ENCODE data around the gene RNFT1. TPM values are rescaled to one million over a fixed set of nuclear protein-coding genes. Genes with fewer than 3 reads are reported as not detected.
"Not testable (repeated sequence)": the region's sequence is repeated elsewhere in the genome, so short reads cannot be mapped to it uniquely, and the experiment has no call there.

RNFT1 gene
- total RNA-seq, 2 experiments from 2014 or later = 19.8 to 19.9 TPM

DNA sequence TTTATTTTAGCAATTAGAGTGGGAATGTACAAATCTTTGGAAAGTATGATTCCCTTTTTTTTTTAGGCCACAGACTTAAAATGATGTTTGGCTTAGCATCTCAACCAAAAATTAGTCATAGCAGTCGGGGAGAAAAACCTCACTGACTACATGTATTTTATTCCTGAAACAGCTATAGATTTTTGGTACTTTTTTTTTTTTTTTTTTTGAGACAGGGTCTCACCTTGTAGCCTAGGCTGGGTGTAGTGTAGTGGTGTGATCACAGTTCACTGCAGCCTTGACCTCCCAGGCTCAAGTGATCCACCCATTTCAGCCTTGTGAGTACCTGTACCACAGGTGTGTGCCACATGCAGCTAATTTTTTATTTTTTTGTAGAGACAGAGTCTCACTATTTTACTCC, 23.4 kb downstream of the RNFT1 start:
- H3K36me3 ChIP-seq (ENCODE audit: insufficient read depth, low read length) = peaks cover 50% of the 10 kb centered on the region
- no peak for DNase-seq
- Mint-ChIP-seq H3K27ac (no peak overlapping the region), H3K4me3 (no peak overlapping the region), H3K27me3 (no peaks in the 10 kb centered on the region), H3K36me3 (ENCODE audit: low read depth) (peaks cover 86% of the 10 kb centered on the region), H3K9me3 (no peaks in the 10 kb centered on the region), H3K4me1 (ENCODE audit: low read depth) (no peaks in the 10 kb centered on the region)
- no peaks in the 10 kb centered on the region for H3K9me3 ChIP-seq (ENCODE audit: control insufficient read depth in 1 of 2, insufficient read depth in 1 of 2, low read length in 2 of 2)
- no peak for TF ChIP-seq CTCF (IDR thresholded peaks at IDR 0.05)
- intact Hi-C loops (cut with DNase I, micrococcal nuclease) = no loop called here
- H3K4me3 ChIP-seq (ENCODE audit: low read length) = no peak overlapping the region
- ATAC-seq (ENCODE audit: poor library complexity) = no peak
- no peak overlapping the region for H3K27ac ChIP-seq (ENCODE audit: low read depth in 1 of 2, low read length in 2 of 2)
- no peaks in the 10 kb centered on the region for H3K4me1 ChIP-seq (ENCODE audit: insufficient read depth, low read length)
- ChIA-PET CTCF (no interaction called here), POLR2A (no interaction called here)
- H3K27me3 ChIP-seq (ENCODE audit: control insufficient read depth in 1 of 2, insufficient read depth in 2 of 2, low read length in 2 of 2) = no peaks in the 10 kb centered on the region

- DNase-seq = not testable (repeated sequence)
These were observed 23.8 kb downstream of the RNFT1 start for GRCh38 chr17:59940697-59941096.

GRCh38 chr17:59933317-59933716, 31.2 kb downstream of the RNFT1 start:
- DNase-seq; H3K27ac Mint-ChIP-seq; CTCF ChIA-PET; intact Hi-C loops (cut with DNase I, micrococcal nuclease); H3K4me1 Mint-ChIP-seq (ENCODE audit: low read depth); H3K27me3 Mint-ChIP-seq; H3K27me3 ChIP-seq (ENCODE audit: control insufficient read depth in 1 of 2, insufficient read depth in 2 of 2, low read length in 2 of 2); H3K4me3 ChIP-seq (ENCODE audit: low read length); H3K4me1 ChIP-seq (ENCODE audit: insufficient read depth, low read length); H3K27ac ChIP-seq (ENCODE audit: low read depth in 1 of 2, low read length in 2 of 2); ATAC-seq (ENCODE audit: poor library complexity); H3K9me3 ChIP-seq (ENCODE audit: control insufficient read depth in 1 of 2, insufficient read depth in 1 of 2, low read length in 2 of 2); H3K4me3 Mint-ChIP-seq; POLR2A ChIA-PET; H3K9me3 Mint-ChIP-seq: not testable (repeated sequence)
- H3K36me3 Mint-ChIP-seq (ENCODE audit: low read depth) = peaks cover 95% of the 10 kb centered on the region
- peaks cover 85% of the 10 kb centered on the region for H3K36me3 ChIP-seq (ENCODE audit: insufficient read depth, low read length)

More at GRCh38 chr17:59940697-59941096, 23.8 kb downstream of the RNFT1 start:
- H3K4me3 ChIP-seq (ENCODE audit: low read length); H3K27ac Mint-ChIP-seq; H3K27me3 ChIP-seq (ENCODE audit: control insufficient read depth in 1 of 2, insufficient read depth in 2 of 2, low read length in 2 of 2); H3K27me3 Mint-ChIP-seq; POLR2A ChIA-PET; H3K4me1 ChIP-seq (ENCODE audit: insufficient read depth, low read length); intact Hi-C loops (cut with DNase I, micrococcal nuclease); H3K4me3 Mint-ChIP-seq; H3K4me1 Mint-ChIP-seq (ENCODE audit: low read depth); ATAC-seq (ENCODE audit: poor library complexity); H3K27ac ChIP-seq (ENCODE audit: low read depth in 1 of 2, low read length in 2 of 2); H3K9me3 Mint-ChIP-seq; H3K9me3 ChIP-seq (ENCODE audit: control insufficient read depth in 1 of 2, insufficient read depth in 1 of 2, low read length in 2 of 2): not testable (repeated sequence)
- CTCF ChIA-PET = interaction anchor here (1.0 kb wide), 1 partner anchor 96 kb away, joined by 3 read pairs; no protein-coding TSS in a partner anchor
- peaks cover 51% of the 10 kb centered on the region for H3K36me3 ChIP-seq (ENCODE audit: insufficient read depth, low read length)
- peaks cover 86% of the 10 kb centered on the region for H3K36me3 Mint-ChIP-seq (ENCODE audit: low read depth)

DNA sequence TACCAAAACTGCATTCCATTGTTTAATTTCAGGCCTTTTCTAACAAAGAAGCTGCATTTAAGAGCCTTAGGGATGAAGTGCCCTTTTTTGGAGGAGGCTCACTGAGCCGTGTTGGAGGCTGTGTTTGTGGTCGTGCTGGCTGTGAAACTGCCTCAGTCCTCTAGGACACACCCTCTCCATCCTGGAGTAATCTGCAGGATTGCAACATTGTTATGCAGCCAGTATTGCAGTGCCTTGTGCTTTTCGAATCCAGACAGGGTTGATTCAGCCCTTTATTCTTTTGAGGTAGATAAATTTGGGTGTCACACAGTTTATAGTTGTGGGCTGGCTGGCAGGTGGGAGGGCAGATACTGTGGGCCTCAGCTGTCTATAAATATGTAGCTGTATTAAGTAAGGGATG, 33.8 kb downstream of the RNFT1 start:
- H3K27ac ChIP-seq (ENCODE audit: low read depth in 1 of 2, low read length in 2 of 2); H3K27me3 Mint-ChIP-seq; intact Hi-C loops (cut with DNase I, micrococcal nuclease); ATAC-seq (ENCODE audit: poor library complexity); H3K9me3 Mint-ChIP-seq; DNase-seq; H3K4me1 ChIP-seq (ENCODE audit: insufficient read depth, low read length); POLR2A ChIA-PET; H3K27ac Mint-ChIP-seq; H3K27me3 ChIP-seq (ENCODE audit: control insufficient read depth in 1 of 2, insufficient read depth in 2 of 2, low read length in 2 of 2); H3K4me3 ChIP-seq (ENCODE audit: low read length); H3K4me3 Mint-ChIP-seq; H3K9me3 ChIP-seq (ENCODE audit: control insufficient read depth in 1 of 2, insufficient read depth in 1 of 2, low read length in 2 of 2); CTCF ChIA-PET; H3K4me1 Mint-ChIP-seq (ENCODE audit: low read depth): not testable (repeated sequence)
- peaks cover 90% of the 10 kb centered on the region for H3K36me3 Mint-ChIP-seq (ENCODE audit: low read depth)
- H3K36me3 ChIP-seq (ENCODE audit: insufficient read depth, low read length) = peaks cover 81% of the 10 kb centered on the region

DNA sequence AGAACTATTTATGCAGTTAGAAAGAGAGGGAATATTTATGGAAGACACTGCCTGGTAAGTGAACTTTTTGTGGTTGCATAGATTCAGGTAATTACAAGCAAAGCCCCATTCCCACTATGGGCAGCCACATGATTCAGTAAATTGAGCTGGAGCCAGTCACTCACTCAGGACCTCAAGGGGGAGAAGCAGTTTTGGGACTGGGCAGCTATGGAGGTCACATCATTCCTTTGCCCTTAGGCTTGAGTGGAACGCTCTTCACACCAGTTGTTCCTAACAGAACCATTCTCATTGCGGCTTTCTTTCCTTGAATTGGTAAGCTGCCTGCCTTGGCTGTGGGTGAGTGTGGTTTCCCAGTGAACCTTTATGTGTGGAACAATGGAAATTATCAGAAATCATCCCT, 34.4 kb downstream of the RNFT1 start:
- H3K27me3 ChIP-seq (ENCODE audit: control insufficient read depth in 1 of 2, insufficient read depth in 2 of 2, low read length in 2 of 2); H3K27me3 Mint-ChIP-seq; POLR2A ChIA-PET; intact Hi-C loops (cut with DNase I, micrococcal nuclease); H3K9me3 ChIP-seq (ENCODE audit: control insufficient read depth in 1 of 2, insufficient read depth in 1 of 2, low read length in 2 of 2); DNase-seq; H3K27ac ChIP-seq (ENCODE audit: low read depth in 1 of 2, low read length in 2 of 2); H3K4me1 ChIP-seq (ENCODE audit: insufficient read depth, low read length); H3K4me3 Mint-ChIP-seq; H3K4me1 Mint-ChIP-seq (ENCODE audit: low read depth); H3K9me3 Mint-ChIP-seq; H3K4me3 ChIP-seq (ENCODE audit: low read length); ATAC-seq (ENCODE audit: poor library complexity); CTCF ChIA-PET; H3K27ac Mint-ChIP-seq: not testable (repeated sequence)
- peaks cover 91% of the 10 kb centered on the region for H3K36me3 Mint-ChIP-seq (ENCODE audit: low read depth)
- peaks cover 79% of the 10 kb centered on the region for H3K36me3 ChIP-seq (ENCODE audit: insufficient read depth, low read length)

DNA sequence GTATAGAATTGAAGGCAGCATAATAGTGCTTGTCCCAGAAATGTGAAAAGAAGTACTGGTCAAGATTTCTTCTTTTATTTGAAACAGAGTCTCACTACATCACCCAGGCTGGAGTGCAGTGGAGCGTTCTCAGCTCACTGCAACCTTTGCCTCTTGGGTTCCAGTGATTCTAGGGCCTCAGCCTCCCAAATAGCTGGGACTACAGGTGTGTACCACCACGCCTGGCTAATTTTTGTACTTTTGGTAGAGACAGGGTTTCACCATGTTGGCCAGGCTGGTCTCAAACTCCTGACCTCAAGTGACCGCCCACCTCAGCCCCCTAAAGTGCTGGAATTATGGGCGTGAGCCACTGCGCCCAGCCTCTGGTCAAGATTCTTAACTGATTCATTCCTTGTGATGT, 43.9 kb downstream of the RNFT1 start:
- CTCF ChIA-PET, H3K4me3 Mint-ChIP-seq: not testable (repeated sequence)
- peaks cover 89% of the 10 kb centered on the region for H3K36me3 Mint-ChIP-seq (ENCODE audit: low read depth)

More for the DNA sequence above, 43.9 kb downstream of the RNFT1 start:
- H3K4me1 Mint-ChIP-seq (ENCODE audit: low read depth); H3K9me3 Mint-ChIP-seq; ATAC-seq (ENCODE audit: poor library complexity); H3K27ac Mint-ChIP-seq; H3K4me3 ChIP-seq (ENCODE audit: low read length); H3K27ac ChIP-seq (ENCODE audit: low read depth in 1 of 2, low read length in 2 of 2); intact Hi-C loops (cut with DNase I, micrococcal nuclease); H3K4me1 ChIP-seq (ENCODE audit: insufficient read depth, low read length); H3K27me3 Mint-ChIP-seq; H3K27me3 ChIP-seq (ENCODE audit: control insufficient read depth in 1 of 2, insufficient read depth in 2 of 2, low read length in 2 of 2); DNase-seq; H3K9me3 ChIP-seq (ENCODE audit: control insufficient read depth in 1 of 2, insufficient read depth in 1 of 2, low read length in 2 of 2): not testable (repeated sequence)
- POLR2A ChIA-PET = interaction anchor here (1.0 kb wide), 1 partner anchor 13 kb away, joined by 3 read pairs; no protein-coding TSS in a partner anchor
- peaks cover 68% of the 10 kb centered on the region for H3K36me3 ChIP-seq (ENCODE audit: insufficient read depth, low read length)
